Ovary (tissue), 3 donors: Measurements from ENCODE around the gene DNAJC3.

Experiments used
- CTCF ChIP-seq, 3 donors: fragments of 450-650 bp in 2 of 3; fragments of 200-600 bp in 1 of 3; IDR thresholded peaks; one replicate each; pipeline versions ENCODE4 v1.5.1 to v1.8.0; 2016 to 2022; ENCODE audit warnings: antibody characterized with exemption in 3 of 3, mild to moderate bottlenecking in 1 of 3
- EP300 ChIP-seq: sonication (generic); formaldehyde crosslinking; IDR thresholded peaks from one replicate; pipeline ENCODE4 v1.6.1; 2017; ENCODE audit warnings: antibody characterized with exemption
- POLR2A ChIP-seq: fragments of 450-650 bp; IDR thresholded peaks from one replicate; pipeline ENCODE4 v1.6.1; 2017; ENCODE audit warnings: antibody characterized with exemption, mild to moderate bottlenecking, moderate library complexity
- donor health status: DM: no; HTN: no; CAD: no.

- TF ChIP-seq CTCF (IDR thresholded peaks at IDR 0.05) (no peak), EP300 (no peak), POLR2A (no peak)
Measured at GRCh38 chr13:95800436-95800835, 123.5 kb downstream of the DNAJC3 start.
